ENCODE results near the gene USP17L13.
"Not testable (repeated sequence)": the region's sequence is repeated elsewhere in the genome, so short reads cannot be mapped to it uniquely, and the experiment has no call there.

- TF ChIP-seq EZH2 (IDR thresholded peaks at IDR 0.05; ENCODE audit: insufficient read depth, poor library complexity, severe bottlenecking); EZH2phosphoT487 (IDR thresholded peaks at IDR 0.05; ENCODE audit: insufficient read depth, low read depth): not testable (repeated sequence)
These were observed 42.6 kb downstream of the USP17L13 start, which contains the start of gene USP17L22 for GRCh38 chr4:9267319-9267718.

Data from GM23248 (cell line).